Naive B cell (primary cell): ENCODE measurements around the gene LMBR1. TPM values are rescaled to one million over a fixed set of nuclear protein-coding genes. Genes with fewer than 3 reads are reported as not detected.
"Not testable (repeated sequence)": the region's sequence is repeated elsewhere in the genome, so short reads cannot be mapped to it uniquely, and the experiment has no call there.

Source experiments
- ATAC-seq, 2 donors: fragments of 150-1000 bp; cut with Tn5 transposase; 2 replicates each; pipeline ENCODE4 v1.10.0; 2021; ENCODE audit warnings: low read depth in 2 of 2, mild to moderate bottlenecking in 2 of 2, moderate library complexity in 2 of 2
- DNase-seq: peaks from one replicate; pipeline ENCODE4 v3.0.0; 2022
- H3K27ac Mint-ChIP-seq, 6 donors: one replicate each; pipeline ENCODE4 v1.8.0; 2020 to 2022; ENCODE audit warnings: mild to moderate bottlenecking in 6 of 6, mixed read lengths in 6 of 6, moderate library complexity in 5 of 6, inconsistent platforms in 2 of 6
- H3K27me3 Mint-ChIP-seq, 3 donors: one replicate each; pipeline ENCODE4 v1.8.0; 2021 to 2022; ENCODE audit warnings: mixed read lengths in 3 of 3, mild to moderate bottlenecking in 1 of 3
- H3K36me3 Mint-ChIP-seq, 2 donors: one replicate each; pipeline ENCODE4 v1.8.0; 2020 to 2022; ENCODE audit warnings: mixed read lengths in 2 of 2, inconsistent platforms in 1 of 2, mild to moderate bottlenecking in 1 of 2
- H3K4me1 Mint-ChIP-seq, 3 donors: one replicate each; pipeline ENCODE4 v1.8.0; 2020 to 2022; ENCODE audit warnings: mixed read lengths in 3 of 3, inconsistent platforms in 1 of 3, mild to moderate bottlenecking in 1 of 3, moderate library complexity in 1 of 3
- H3K4me3 Mint-ChIP-seq, 8 donors: one replicate each; pipeline ENCODE4 v1.8.0; 2020 to 2022; ENCODE audit warnings: mild to moderate bottlenecking in 8 of 8, mixed read lengths in 8 of 8, moderate library complexity in 8 of 8, inconsistent platforms in 2 of 8
- H3K9me3 Mint-ChIP-seq, 7 donors: one replicate each; pipeline ENCODE4 v1.8.0; 2020 to 2022; ENCODE audit warnings: mixed read lengths in 7 of 7, mild to moderate bottlenecking in 5 of 7, inconsistent platforms in 2 of 7, moderate library complexity in 1 of 7
- polyA plus RNA-seq, 6 donors: library from polyadenylated mRNA; unstranded; fragments of 300-500 nt; fragmentation: Illumina TruSeq; gene quantifications; one replicate each; pipeline ENCODE4 v1.2.3, GENCODE V29; 2021; ENCODE audit warnings: low read depth in 6 of 6

Gene LMBR1
- polyA plus RNA-seq, 6 donors from 2014 or later = 35.3 to 49.3 (median 40.9) TPM

- H3K4me3 Mint-ChIP-seq = peak overlapping the region in 1 of 8 donors; percentile 2
- H3K4me1 Mint-ChIP-seq = peaks cover 12 to 17% (median 17%) of the 10 kb centered on the region in 3 donors
- H3K27ac Mint-ChIP-seq, DNase-seq, ATAC-seq, H3K27me3 Mint-ChIP-seq: not testable (repeated sequence)
- H3K36me3 Mint-ChIP-seq = peaks cover 41 to 55% of the 10 kb centered on the region in 2 donors
- H3K9me3 Mint-ChIP-seq = peaks cover 22 to 60% (median 42%) of the 10 kb centered on the region in 7 donors
Observed at GRCh38 chr7:156860099-156860498, 32.9 kb downstream of the LMBR1 start.

DNA sequence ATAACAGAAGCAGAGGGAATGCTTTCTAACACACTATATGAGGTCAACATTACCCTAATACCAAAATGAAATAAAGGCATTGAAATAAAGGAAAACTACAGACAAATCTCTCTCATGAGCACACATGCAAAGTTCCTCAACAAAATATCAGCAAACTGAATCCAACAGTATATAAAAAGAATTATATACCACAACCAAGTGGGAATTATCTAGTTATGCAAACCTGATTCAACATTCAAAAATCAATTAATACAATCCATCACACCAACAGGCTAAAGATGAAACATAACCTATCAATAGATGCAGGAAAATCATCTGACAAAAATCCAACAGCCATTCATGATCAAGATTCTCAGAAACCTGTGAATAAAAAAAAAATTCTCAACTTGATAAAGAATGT, 34.5 kb downstream of the LMBR1 start:
- peaks cover 22 to 67% (median 51%) of the 10 kb centered on the region in 7 donors for H3K9me3 Mint-ChIP-seq
- H3K27ac Mint-ChIP-seq = peak overlapping the region in 4 of 6 donors; percentile 2 to 46 (median 8)
- DNase-seq (no peak), ATAC-seq (no peak)
- peaks cover 56 to 60% of the 10 kb centered on the region in 2 donors for H3K36me3 Mint-ChIP-seq
- peak overlapping the region in 1 of 8 donors; percentile 24 for H3K4me3 Mint-ChIP-seq
- peaks cover 10 to 12% (median 12%) of the 10 kb centered on the region in 3 donors for H3K4me1 Mint-ChIP-seq
- no peaks in the 10 kb centered on the region for H3K27me3 Mint-ChIP-seq

GRCh38 chr7:156857757-156858156, 35.2 kb downstream of the LMBR1 start:
- H3K36me3 Mint-ChIP-seq = peaks cover 54 to 55% of the 10 kb centered on the region in 2 donors
- DNase-seq (no peak), ATAC-seq (no peak)
- H3K4me3 Mint-ChIP-seq = no peak overlapping the region
- peak overlapping the region in 2 of 6 donors; percentile 31 to 32 for H3K27ac Mint-ChIP-seq
- H3K9me3 Mint-ChIP-seq = peaks cover 22 to 67% (median 51%) of the 10 kb centered on the region in 7 donors
- no peaks in the 10 kb centered on the region for H3K27me3 Mint-ChIP-seq
- peaks cover 10 to 12% (median 12%) of the 10 kb centered on the region in 3 donors for H3K4me1 Mint-ChIP-seq

GRCh38 chr7:156854654-156855053, 38.3 kb downstream of the LMBR1 start:
- no peak for ATAC-seq

GRCh38 chr7:156848979-156849378, 44.0 kb downstream of the LMBR1 start:
- ATAC-seq (no peak), DNase-seq (no peak)
- no peak overlapping the region for H3K4me3 Mint-ChIP-seq
- H3K4me1 Mint-ChIP-seq = peaks cover 14 to 31% (median 27%) of the 10 kb centered on the region in 3 donors
- H3K27me3 Mint-ChIP-seq = no peaks in the 10 kb centered on the region
- no peak overlapping the region for H3K27ac Mint-ChIP-seq
- peaks cover 0 to 10% (median 0%) of the 10 kb centered on the region in 7 donors for H3K9me3 Mint-ChIP-seq
- H3K36me3 Mint-ChIP-seq = peaks cover 17 to 20% of the 10 kb centered on the region in 2 donors

More at GRCh38 chr7:156854654-156855053, 38.3 kb downstream of the LMBR1 start:
- H3K4me3 Mint-ChIP-seq = no peak overlapping the region
- no peak for DNase-seq
- peaks cover 9 to 44% (median 36%) of the 10 kb centered on the region in 7 donors for H3K9me3 Mint-ChIP-seq
- H3K36me3 Mint-ChIP-seq = peaks cover 38 to 44% of the 10 kb centered on the region in 2 donors
- peaks cover 10 to 21% (median 12%) of the 10 kb centered on the region in 3 donors for H3K4me1 Mint-ChIP-seq
- no peaks in the 10 kb centered on the region for H3K27me3 Mint-ChIP-seq
- no peak overlapping the region for H3K27ac Mint-ChIP-seq

- H3K36me3 Mint-ChIP-seq = peaks cover 9 to 10% of the 10 kb centered on the region in 2 donors
- H3K4me3 Mint-ChIP-seq = no peak overlapping the region
- ATAC-seq (no peak), DNase-seq (no peak)
- H3K9me3 Mint-ChIP-seq = peaks cover 0 to 8% (median 0%) of the 10 kb centered on the region in 7 donors
- peaks cover 14 to 25% (median 22%) of the 10 kb centered on the region in 3 donors for H3K4me1 Mint-ChIP-seq
- peak overlapping the region in 1 of 6 donors; percentile 55 for H3K27ac Mint-ChIP-seq
- no peaks in the 10 kb centered on the region for H3K27me3 Mint-ChIP-seq
Observed at GRCh38 chr7:156845379-156846101, 47.4 kb downstream of the LMBR1 start.

- H3K27me3 Mint-ChIP-seq, DNase-seq, H3K9me3 Mint-ChIP-seq, H3K36me3 Mint-ChIP-seq, ATAC-seq, H3K4me3 Mint-ChIP-seq: not testable (repeated sequence)
- Mint-ChIP-seq H3K4me1 (peaks cover 19 to 34% (median 20%) of the 10 kb centered on the region in 3 donors), H3K27ac (peak overlapping the region in 1 of 6 donors; percentile 86)
Observed at GRCh38 chr7:156843582-156843981, 49.4 kb downstream of the LMBR1 start.

DNA sequence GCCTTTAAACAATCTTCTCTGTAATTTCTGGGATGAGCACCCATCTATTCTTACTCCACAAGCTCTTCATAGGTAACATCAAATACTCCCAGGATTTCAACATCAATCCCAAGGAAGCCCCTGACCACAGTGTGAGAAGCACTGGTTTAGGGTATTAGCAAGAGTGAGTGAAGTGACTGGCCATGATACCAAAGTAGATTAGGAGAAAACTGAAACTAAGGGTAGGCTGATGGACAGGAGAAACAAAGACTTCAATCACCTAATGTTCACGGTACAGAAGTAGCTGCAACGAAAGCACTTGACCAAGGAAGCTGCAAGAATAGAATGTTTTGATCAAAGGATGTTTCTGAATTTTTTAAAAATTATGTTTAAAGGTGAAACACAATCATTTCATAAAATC, 49.8 kb downstream of the LMBR1 start:
- Mint-ChIP-seq H3K4me3 (no peak overlapping the region), H3K36me3 (peaks cover 5 to 8% of the 10 kb centered on the region in 2 donors), H3K4me1 (peaks cover 18 to 37% (median 20%) of the 10 kb centered on the region in 3 donors), H3K27me3 (no peaks in the 10 kb centered on the region), H3K27ac (no peak overlapping the region), H3K9me3 (peaks cover 0 to 4% (median 3%) of the 10 kb centered on the region in 7 donors)
- ATAC-seq = no peak
- no peak for DNase-seq

DNA sequence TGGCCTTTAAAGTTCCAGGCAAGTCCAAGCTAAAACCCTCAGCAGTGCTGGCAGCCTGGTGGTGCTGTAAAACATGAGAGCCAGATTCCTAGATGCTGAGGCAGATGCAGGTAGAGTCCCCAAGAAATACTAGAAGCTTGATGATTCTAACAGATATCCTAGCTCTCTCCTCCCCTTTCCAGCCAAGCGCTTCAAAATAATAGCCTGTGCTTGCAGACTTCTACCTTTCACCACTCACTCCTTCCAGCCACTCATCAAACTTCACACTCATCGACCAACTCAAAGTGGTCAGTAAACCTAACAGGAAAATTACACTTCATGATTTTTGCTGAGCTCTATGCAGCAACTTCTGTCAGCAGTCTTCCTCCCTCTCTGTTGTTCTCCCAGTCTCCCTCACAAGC, 50.2 kb downstream of the LMBR1 start:
- peaks cover 14 to 32% (median 20%) of the 10 kb centered on the region in 3 donors for H3K4me1 Mint-ChIP-seq
- peaks cover 5 to 8% of the 10 kb centered on the region in 2 donors for H3K36me3 Mint-ChIP-seq
- no peak overlapping the region for H3K4me3 Mint-ChIP-seq
- H3K27ac Mint-ChIP-seq = no peak overlapping the region
- ATAC-seq (no peak), DNase-seq (no peak)
- H3K9me3 Mint-ChIP-seq = peaks cover 0 to 4% (median 0%) of the 10 kb centered on the region in 7 donors
- H3K27me3 Mint-ChIP-seq = no peaks in the 10 kb centered on the region

- H3K4me3 Mint-ChIP-seq = no peak overlapping the region
- H3K4me1 Mint-ChIP-seq = peaks cover 10 to 28% (median 18%) of the 10 kb centered on the region in 3 donors
- H3K27ac Mint-ChIP-seq = no peak overlapping the region
- DNase-seq (no peak), ATAC-seq (no peak)
- peaks cover 5 to 8% of the 10 kb centered on the region in 2 donors for H3K36me3 Mint-ChIP-seq
- H3K9me3 Mint-ChIP-seq = peaks cover 0 to 4% (median 0%) of the 10 kb centered on the region in 7 donors
- no peaks in the 10 kb centered on the region for H3K27me3 Mint-ChIP-seq
Observed at GRCh38 chr7:156842317-156842716, 50.7 kb downstream of the LMBR1 start.

GRCh38 chr7:156841497-156841896, 51.5 kb downstream of the LMBR1 start:
- H3K4me1 Mint-ChIP-seq = peaks cover 5 to 23% (median 17%) of the 10 kb centered on the region in 3 donors
- H3K4me3 Mint-ChIP-seq = no peak overlapping the region
- DNase-seq (no peak), ATAC-seq (no peak)
- no peak overlapping the region for H3K27ac Mint-ChIP-seq
- peaks cover 0 to 4% (median 0%) of the 10 kb centered on the region in 7 donors for H3K9me3 Mint-ChIP-seq
- no peaks in the 10 kb centered on the region for H3K27me3 Mint-ChIP-seq
- peaks cover 5 to 8% of the 10 kb centered on the region in 2 donors for H3K36me3 Mint-ChIP-seq

- peaks cover 0 to 4% (median 0%) of the 10 kb centered on the region in 7 donors for H3K9me3 Mint-ChIP-seq
- H3K27me3 Mint-ChIP-seq = no peaks in the 10 kb centered on the region
- DNase-seq (no peak), ATAC-seq (no peak)
- H3K27ac Mint-ChIP-seq = peak overlapping the region in 3 of 6 donors; percentile 10 to 37 (median 22)
- peaks cover 5 to 21% (median 10%) of the 10 kb centered on the region in 3 donors for H3K4me1 Mint-ChIP-seq
- peaks cover 8 to 10% of the 10 kb centered on the region in 2 donors for H3K36me3 Mint-ChIP-seq
- H3K4me3 Mint-ChIP-seq = no peak overlapping the region
Observed at GRCh38 chr7:156840134-156840533, 52.8 kb downstream of the LMBR1 start.

GRCh38 chr7:156836443-156836842, 56.5 kb downstream of the LMBR1 start:
- Mint-ChIP-seq H3K27me3 (no peaks in the 10 kb centered on the region), H3K4me1 (peaks cover 12 to 41% (median 31%) of the 10 kb centered on the region in 3 donors), H3K9me3 (peaks cover 0 to 4% (median 2%) of the 10 kb centered on the region in 7 donors), H3K4me3 (no peak overlapping the region), H3K36me3 (peaks cover 8 to 10% of the 10 kb centered on the region in 2 donors), H3K27ac (peak overlapping the region in 1 of 6 donors; percentile 29)
- DNase-seq = no peak
- ATAC-seq = no peak

- H3K9me3 Mint-ChIP-seq = peaks cover 0 to 4% (median 2%) of the 10 kb centered on the region in 7 donors
- H3K4me1 Mint-ChIP-seq = peaks cover 19 to 52% (median 37%) of the 10 kb centered on the region in 3 donors
- H3K4me3 Mint-ChIP-seq = no peak overlapping the region
- H3K27me3 Mint-ChIP-seq = no peaks in the 10 kb centered on the region
- peaks cover 0 to 5% of the 10 kb centered on the region in 2 donors for H3K36me3 Mint-ChIP-seq
- ATAC-seq (no peak), DNase-seq (no peak)
- peak overlapping the region in 1 of 6 donors; percentile 44 for H3K27ac Mint-ChIP-seq
Observed at GRCh38 chr7:156834462-156834861, 58.5 kb downstream of the LMBR1 start.
